Gastrocnemius medialis (tissue), 4 donors: ENCODE results near the gene OR14I1.

ENCODE experiments used
- POLR2A ChIP-seq, 2 donors: fragments of 450-650 bp; IDR thresholded peaks; one replicate each; pipeline ENCODE4 v1.6.1; 2017; ENCODE audit warnings: antibody characterized with exemption in 2 of 2, mild to moderate bottlenecking in 2 of 2, moderate library complexity in 2 of 2
- TF ChIP-seq, protein P1 (sequence below), 5 experiments: fragments of 450-650 bp in 3 of 5; fragments of 200-600 bp in 2 of 5; sonication (generic) in 2 of 5; IDR thresholded peaks in 4 of 5; conservative IDR thresholded peaks in 1 of 5; 1 replicate in 4 of 5; 2 replicates in 1 of 5; pipeline ENCODE4 v1.5.1; 2016 to 2019; ENCODE audit warnings: antibody characterized with exemption in 5 of 5, mild to moderate bottlenecking in 3 of 5, moderate library complexity in 3 of 5

DNA sequence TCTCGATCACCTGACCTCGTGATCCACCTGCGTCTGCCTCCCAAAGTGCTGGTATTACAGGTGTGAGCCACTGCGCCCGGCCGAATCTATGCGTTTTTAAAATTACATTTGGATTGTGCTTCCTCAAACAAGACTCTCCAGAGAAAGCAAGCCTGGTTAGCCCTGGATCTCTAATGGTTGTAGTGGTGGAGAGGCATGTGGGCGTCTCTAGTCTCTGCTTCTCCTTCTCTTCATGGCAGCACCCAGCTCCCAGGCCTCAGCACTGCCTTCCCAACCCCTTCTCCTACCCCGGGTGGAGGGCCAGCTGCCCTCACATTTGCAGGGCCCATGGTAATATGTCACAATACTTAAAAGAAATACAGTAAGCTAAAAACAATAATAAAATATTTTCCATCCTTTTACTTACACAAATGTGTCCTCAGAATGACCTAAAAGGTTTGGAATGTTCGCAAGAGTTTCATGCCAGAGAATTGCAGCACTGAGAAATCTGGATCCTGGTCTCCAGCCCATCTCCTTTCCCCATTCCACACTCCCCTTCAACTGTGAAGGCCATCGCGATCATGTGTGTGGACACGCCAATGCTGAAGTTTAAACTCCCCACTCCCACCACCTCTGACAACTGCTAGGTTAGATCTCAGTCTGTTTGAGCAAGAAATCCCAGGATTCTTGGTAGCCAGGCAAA is 7.0 kb downstream of the OR14I1 start:
- TF ChIP-seq, protein P1, sequence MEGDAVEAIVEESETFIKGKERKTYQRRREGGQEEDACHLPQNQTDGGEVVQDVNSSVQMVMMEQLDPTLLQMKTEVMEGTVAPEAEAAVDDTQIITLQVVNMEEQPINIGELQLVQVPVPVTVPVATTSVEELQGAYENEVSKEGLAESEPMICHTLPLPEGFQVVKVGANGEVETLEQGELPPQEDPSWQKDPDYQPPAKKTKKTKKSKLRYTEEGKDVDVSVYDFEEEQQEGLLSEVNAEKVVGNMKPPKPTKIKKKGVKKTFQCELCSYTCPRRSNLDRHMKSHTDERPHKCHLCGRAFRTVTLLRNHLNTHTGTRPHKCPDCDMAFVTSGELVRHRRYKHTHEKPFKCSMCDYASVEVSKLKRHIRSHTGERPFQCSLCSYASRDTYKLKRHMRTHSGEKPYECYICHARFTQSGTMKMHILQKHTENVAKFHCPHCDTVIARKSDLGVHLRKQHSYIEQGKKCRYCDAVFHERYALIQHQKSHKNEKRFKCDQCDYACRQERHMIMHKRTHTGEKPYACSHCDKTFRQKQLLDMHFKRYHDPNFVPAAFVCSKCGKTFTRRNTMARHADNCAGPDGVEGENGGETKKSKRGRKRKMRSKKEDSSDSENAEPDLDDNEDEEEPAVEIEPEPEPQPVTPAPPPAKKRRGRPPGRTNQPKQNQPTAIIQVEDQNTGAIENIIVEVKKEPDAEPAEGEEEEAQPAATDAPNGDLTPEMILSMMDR (IDR thresholded peaks at IDR 0.05 in 4 of 5, conservative IDR thresholded peaks at IDR 0.05 in 1 of 5), result no peak
- no peak for TF ChIP-seq POLR2A (IDR thresholded peaks at IDR 0.05)
